ENCODE data around the gene ELOVL3. TPM values are rescaled to one million over a fixed set of nuclear protein-coding genes. Genes with fewer than 3 reads are reported as not detected.

The ELOVL3 gene
- total and polyA plus RNA-seq, 2 of the 4 experiments (the other 2 are of a cell fraction) = 0.09 to 0.36 TPM

DNA sequence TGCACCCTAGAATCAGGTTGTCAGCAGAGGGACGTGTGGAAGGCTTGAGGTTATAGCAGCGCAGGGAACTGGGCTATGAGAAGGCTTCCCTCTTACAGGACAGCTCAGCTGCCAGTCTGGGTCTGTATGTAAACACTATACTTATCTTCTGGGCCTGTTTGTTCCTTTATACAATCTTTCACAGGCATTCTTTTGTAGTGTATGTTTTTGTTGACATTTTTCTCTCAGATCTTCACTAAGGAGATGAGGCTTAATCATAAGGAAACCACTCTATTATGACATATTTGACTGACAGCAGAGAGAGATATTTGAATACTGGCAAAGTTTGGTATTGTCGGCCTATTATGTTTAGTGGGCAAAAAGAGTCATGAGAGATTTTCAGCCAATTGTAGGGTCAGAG, 20.2 kb downstream of the ELOVL3 start:
- Histone ChIP-seq H3K14ac (replicated peaks; ENCODE audit: low read depth, low read length) (no peak overlapping the region), H3K4me3 (ENCODE audit: insufficient read depth, low read depth, low read length) (peak overlapping the region; percentile 78), H3K18ac (ENCODE audit: low read depth, low read length) (no peak overlapping the region), H3K4me1 (ENCODE audit: control insufficient read depth, insufficient read depth, low read length) (peaks cover 13% of the 10 kb centered on the region), H2BK15ac (ENCODE audit: low read depth, low read length) (no peak overlapping the region), H4K91ac (ENCODE audit: insufficient read depth, low read depth, low read length) (no peak overlapping the region), H4K8ac (ENCODE audit: low read depth in 2 of 2, low read length in 2 of 2) (no peak overlapping the region), H3K23ac (ENCODE audit: low read depth, low read length) (no peak overlapping the region; the same call in 1 of the 2 replicates), H2BK5ac (ENCODE audit: low read depth, low read length, poor library complexity, severe bottlenecking) (peak overlapping the region; percentile 65), H4K5ac (ENCODE audit: low read depth, low read length) (no peak overlapping the region), H3K79me1 (ENCODE audit: low read depth in 1 of 2, low read length in 2 of 2) (peaks cover 0 to 72% of the 10 kb centered on the region in 2 experiments; a peak in 2 of 4 replicates), H2AFZ (replicated peaks; ENCODE audit: low read length, poor library complexity) (no peak overlapping the region), H3K56ac (ENCODE audit: extremely low read depth, insufficient read depth, low read length) (peak overlapping the region; percentile 89; the same call in 1 of the 2 replicates), H3K4ac (ENCODE audit: low read depth, low read length) (no peak overlapping the region; the same call in 1 of the 2 replicates), H3K9me1 (ENCODE audit: insufficient read depth, low read length) (peaks cover 35% of the 10 kb centered on the region), H3K36me3 (ENCODE audit: control insufficient read depth, insufficient read depth, low read length) (no peaks in the 10 kb centered on the region; the same call in 1 of the 2 replicates), H3K27me3 (ENCODE audit: control insufficient read depth, insufficient read depth, low read length) (no peaks in the 10 kb centered on the region), H3K27ac (ENCODE audit: insufficient read depth, low read length) (peak overlapping the region; percentile 81), H2AK5ac (ENCODE audit: low read depth, low read length) (peak overlapping the region; percentile 83; the same call in 1 of the 2 replicates), H3K4me2 (ENCODE audit: low read depth, low read length) (peak overlapping the region; percentile 85), H2BK120ac (ENCODE audit: low read depth, low read length) (no peak overlapping the region), H3K9me3 (ENCODE audit: control insufficient read depth, insufficient read depth, low read length) (no peaks in the 10 kb centered on the region), H2BK20ac (ENCODE audit: low read depth, low read length) (no peak overlapping the region), H4K20me1 (ENCODE audit: insufficient read depth, low read length) (peaks cover 58% of the 10 kb centered on the region), H2AK9ac (replicated peaks; ENCODE audit: low read depth, low read length, poor library complexity) (no peak overlapping the region), H3K9ac (ENCODE audit: low read depth, low read length) (peak overlapping the region; percentile 81; the same call in 1 of the 2 replicates)
- intact Hi-C loops (cut with micrococcal nuclease) (loop anchor here (2.0 to 5.0 kb wide), 2 partner anchors 23 to 96 kb away; no protein-coding TSS in a partner anchor), in situ Hi-C loops (cut with MboI; ENCODE audit: low sequenced_read_pairs) (no loop called here), dilution Hi-C loops (cut with HindIII; ENCODE audit: low sequenced_read_pairs, unreplicated experiment) (no loop called here)
- ChIA-PET CTCF (interaction anchor here (1.2 kb wide), 1 partner anchor 10 kb away, joined by 3 read pairs; no protein-coding TSS in a partner anchor), POLR2A (ENCODE audit: unreplicated experiment) (no interaction called here)
- peak; percentile 56 for DNase-seq
- TF ChIP-seq, protein P1, sequence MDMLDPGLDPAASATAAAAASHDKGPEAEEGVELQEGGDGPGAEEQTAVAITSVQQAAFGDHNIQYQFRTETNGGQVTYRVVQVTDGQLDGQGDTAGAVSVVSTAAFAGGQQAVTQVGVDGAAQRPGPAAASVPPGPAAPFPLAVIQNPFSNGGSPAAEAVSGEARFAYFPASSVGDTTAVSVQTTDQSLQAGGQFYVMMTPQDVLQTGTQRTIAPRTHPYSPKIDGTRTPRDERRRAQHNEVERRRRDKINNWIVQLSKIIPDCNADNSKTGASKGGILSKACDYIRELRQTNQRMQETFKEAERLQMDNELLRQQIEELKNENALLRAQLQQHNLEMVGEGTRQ (IDR thresholded peaks at IDR 0.05; ENCODE audit: low read depth, low read length) = no peak
- no peak for TF ChIP-seq NFE2L2 (IDR thresholded peaks at IDR 0.05; ENCODE audit: low read depth, low read length)
- no peak for TF ChIP-seq MAFK (IDR thresholded peaks at IDR 0.05; ENCODE audit: low read depth, low read length)
- TF ChIP-seq RFX5 (IDR thresholded peaks at IDR 0.05; ENCODE audit: low read depth, low read length) = no peak
- no peak for TF ChIP-seq POLR2A (IDR thresholded peaks at IDR 0.05; ENCODE audit: low read depth, low read length)
- no peak for TF ChIP-seq SMC3 (IDR thresholded peaks at IDR 0.05; ENCODE audit: low read depth, low read length)
- TF ChIP-seq ELK1 (IDR thresholded peaks at IDR 0.05; ENCODE audit: borderline replicate concordance, low read depth, low read length) = no peak
- no peak for TF ChIP-seq CEBPB (IDR thresholded peaks at IDR 0.05; ENCODE audit: low read depth, low read length)
- no peak for TF ChIP-seq MXI1 (IDR thresholded peaks at IDR 0.05; ENCODE audit: borderline replicate concordance, low read depth, low read length)
- no peak for TF ChIP-seq RAD21 (IDR thresholded peaks at IDR 0.05; ENCODE audit: low read length)
- no peak for TF ChIP-seq MAZ (IDR thresholded peaks at IDR 0.05; ENCODE audit: borderline replicate concordance, low read depth, low read length)
- 56% methylated on average over 1 of the region's 3 CpGs; no CpG with 5 or more reads in 1 of the 2 experiments for WGBS, 2 experiments (ENCODE audit: extremely low coverage in 2 of 2, insufficient read length in 1 of 2)
- BruUV-seq (replicated peaks) = no TSS peak
- ATAC-seq (ENCODE audit: low read depth) = no peak

Measured in IMR-90 (cell line).